Neural cell (in vitro differentiated cells): ENCODE results near the gene MYCBP.
A peak's percentile ranks its signal among the peaks of the same experiment; 100 is the strongest.

Source experiments
- EP300 ChIP-seq: fragments of 450-650 bp; conservative IDR thresholded peaks from 2 replicates; pipeline ENCODE4 v1.6.1; 2014; ENCODE audit warnings: antibody characterized with exemption, mild to moderate bottlenecking, moderate library complexity; ENCODE audit not compliant: poor library complexity, severe bottlenecking
- EZH2 ChIP-seq: fragments of 200-600, 300-800 bp; shearing (Covaris generic), sonication (generic); IDR thresholded peaks from 2 replicates; pipeline ENCODE4 v1.6.1; 2014; ENCODE audit warnings: antibody characterized with exemption, low read length, borderline replicate concordance, mild to moderate bottlenecking; ENCODE audit not compliant: insufficient read depth, poor library complexity, severe bottlenecking
- MXI1 ChIP-seq: fragments of 450-650 bp; conservative IDR thresholded peaks from 2 replicates; pipeline ENCODE4 v1.6.1; 2014; ENCODE audit warnings: antibody characterized with exemption, mild to moderate bottlenecking; ENCODE audit not compliant: poor library complexity, severe bottlenecking
- POLR2AphosphoS5 ChIP-seq: IDR thresholded peaks from 2 replicates; pipeline ENCODE4 v1.6.1; 2012
- RAD21 ChIP-seq: fragments of 450-650 bp; conservative IDR thresholded peaks from 2 replicates; pipeline ENCODE4 v1.6.1; 2014; ENCODE audit warnings: antibody characterized with exemption, mild to moderate bottlenecking, moderate library complexity
- TAF1 ChIP-seq: IDR thresholded peaks from 2 replicates; pipeline ENCODE4 v1.6.1; 2012; ENCODE audit warnings: low read depth
- TF ChIP-seq, protein P1 (sequence below): fragments of 450-650 bp; IDR thresholded peaks from 2 replicates; pipeline ENCODE4 v1.5.1; 2014; ENCODE audit warnings: antibody characterized with exemption, mild to moderate bottlenecking, moderate library complexity; ENCODE audit not compliant: poor library complexity, severe bottlenecking
- TF ChIP-seq, protein P2 (sequence below): IDR thresholded peaks from 2 replicates; pipeline ENCODE4 v1.6.1; 2012; ENCODE audit warnings: borderline replicate concordance

DNA sequence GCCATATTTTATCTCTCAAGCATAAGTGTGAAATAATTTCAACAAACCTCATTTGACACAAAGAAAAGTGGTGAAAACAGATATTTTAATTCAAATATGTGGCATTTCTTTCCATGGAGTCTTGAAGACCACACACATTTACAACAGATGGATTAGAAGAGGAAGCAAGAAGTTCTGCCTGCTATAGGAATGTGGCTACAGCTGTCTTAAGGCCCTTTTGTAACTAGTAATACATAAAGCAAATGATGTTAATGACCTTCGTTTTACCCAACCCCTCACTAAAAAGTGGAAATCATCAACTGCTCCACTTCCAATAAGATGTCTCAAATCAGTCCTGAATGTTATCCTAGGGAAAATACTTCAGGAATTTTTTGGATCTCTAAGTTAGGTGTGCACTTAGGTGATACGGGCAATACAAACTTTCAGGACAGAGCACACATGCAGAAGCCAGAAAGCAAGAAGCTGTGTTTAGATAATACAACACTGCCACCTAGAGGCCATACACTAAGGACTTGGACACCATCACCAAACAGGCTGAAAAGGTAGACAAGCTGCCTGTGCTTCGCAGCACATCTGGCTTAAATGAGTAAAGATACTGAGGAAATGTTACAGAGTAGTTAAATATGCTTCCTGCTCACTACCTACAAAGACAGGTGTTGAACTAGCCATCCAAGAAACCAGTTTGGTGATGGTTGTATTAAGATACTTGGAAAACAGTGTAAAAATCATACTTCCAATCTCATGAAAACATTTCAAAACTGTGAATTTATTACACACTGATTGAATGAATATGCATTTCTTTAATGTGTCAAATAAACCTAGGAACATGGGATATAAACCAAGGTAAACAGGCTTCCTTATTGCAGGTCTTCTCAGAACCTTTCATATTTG is 38.0 kb downstream of the MYCBP start:
- TF ChIP-seq, protein P1, sequence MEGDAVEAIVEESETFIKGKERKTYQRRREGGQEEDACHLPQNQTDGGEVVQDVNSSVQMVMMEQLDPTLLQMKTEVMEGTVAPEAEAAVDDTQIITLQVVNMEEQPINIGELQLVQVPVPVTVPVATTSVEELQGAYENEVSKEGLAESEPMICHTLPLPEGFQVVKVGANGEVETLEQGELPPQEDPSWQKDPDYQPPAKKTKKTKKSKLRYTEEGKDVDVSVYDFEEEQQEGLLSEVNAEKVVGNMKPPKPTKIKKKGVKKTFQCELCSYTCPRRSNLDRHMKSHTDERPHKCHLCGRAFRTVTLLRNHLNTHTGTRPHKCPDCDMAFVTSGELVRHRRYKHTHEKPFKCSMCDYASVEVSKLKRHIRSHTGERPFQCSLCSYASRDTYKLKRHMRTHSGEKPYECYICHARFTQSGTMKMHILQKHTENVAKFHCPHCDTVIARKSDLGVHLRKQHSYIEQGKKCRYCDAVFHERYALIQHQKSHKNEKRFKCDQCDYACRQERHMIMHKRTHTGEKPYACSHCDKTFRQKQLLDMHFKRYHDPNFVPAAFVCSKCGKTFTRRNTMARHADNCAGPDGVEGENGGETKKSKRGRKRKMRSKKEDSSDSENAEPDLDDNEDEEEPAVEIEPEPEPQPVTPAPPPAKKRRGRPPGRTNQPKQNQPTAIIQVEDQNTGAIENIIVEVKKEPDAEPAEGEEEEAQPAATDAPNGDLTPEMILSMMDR, result peak; percentile 94
- TF ChIP-seq EZH2, result no peak
- peak; percentile 97 for TF ChIP-seq RAD21
- no peak for TF ChIP-seq POLR2AphosphoS5
- no peak for TF ChIP-seq EP300
- TF ChIP-seq, protein P2, sequence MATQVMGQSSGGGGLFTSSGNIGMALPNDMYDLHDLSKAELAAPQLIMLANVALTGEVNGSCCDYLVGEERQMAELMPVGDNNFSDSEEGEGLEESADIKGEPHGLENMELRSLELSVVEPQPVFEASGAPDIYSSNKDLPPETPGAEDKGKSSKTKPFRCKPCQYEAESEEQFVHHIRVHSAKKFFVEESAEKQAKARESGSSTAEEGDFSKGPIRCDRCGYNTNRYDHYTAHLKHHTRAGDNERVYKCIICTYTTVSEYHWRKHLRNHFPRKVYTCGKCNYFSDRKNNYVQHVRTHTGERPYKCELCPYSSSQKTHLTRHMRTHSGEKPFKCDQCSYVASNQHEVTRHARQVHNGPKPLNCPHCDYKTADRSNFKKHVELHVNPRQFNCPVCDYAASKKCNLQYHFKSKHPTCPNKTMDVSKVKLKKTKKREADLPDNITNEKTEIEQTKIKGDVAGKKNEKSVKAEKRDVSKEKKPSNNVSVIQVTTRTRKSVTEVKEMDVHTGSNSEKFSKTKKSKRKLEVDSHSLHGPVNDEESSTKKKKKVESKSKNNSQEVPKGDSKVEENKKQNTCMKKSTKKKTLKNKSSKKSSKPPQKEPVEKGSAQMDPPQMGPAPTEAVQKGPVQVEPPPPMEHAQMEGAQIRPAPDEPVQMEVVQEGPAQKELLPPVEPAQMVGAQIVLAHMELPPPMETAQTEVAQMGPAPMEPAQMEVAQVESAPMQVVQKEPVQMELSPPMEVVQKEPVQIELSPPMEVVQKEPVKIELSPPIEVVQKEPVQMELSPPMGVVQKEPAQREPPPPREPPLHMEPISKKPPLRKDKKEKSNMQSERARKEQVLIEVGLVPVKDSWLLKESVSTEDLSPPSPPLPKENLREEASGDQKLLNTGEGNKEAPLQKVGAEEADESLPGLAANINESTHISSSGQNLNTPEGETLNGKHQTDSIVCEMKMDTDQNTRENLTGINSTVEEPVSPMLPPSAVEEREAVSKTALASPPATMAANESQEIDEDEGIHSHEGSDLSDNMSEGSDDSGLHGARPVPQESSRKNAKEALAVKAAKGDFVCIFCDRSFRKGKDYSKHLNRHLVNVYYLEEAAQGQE, result no peak
- no peak for TF ChIP-seq TAF1
- TF ChIP-seq MXI1, result peak; percentile 39
